GM21526 (cell line): ENCODE data around the gene INPP4B.

Experiments used
- ATAC-seq: cut with Tn5 transposase; IDR thresholded peaks from one replicate; pipeline ENCODE4 v1.9.1; 2021; ENCODE audit warnings: moderate library complexity; ENCODE audit not compliant: unreplicated experiment, low FRiP score

The INPP4B gene

DNA sequence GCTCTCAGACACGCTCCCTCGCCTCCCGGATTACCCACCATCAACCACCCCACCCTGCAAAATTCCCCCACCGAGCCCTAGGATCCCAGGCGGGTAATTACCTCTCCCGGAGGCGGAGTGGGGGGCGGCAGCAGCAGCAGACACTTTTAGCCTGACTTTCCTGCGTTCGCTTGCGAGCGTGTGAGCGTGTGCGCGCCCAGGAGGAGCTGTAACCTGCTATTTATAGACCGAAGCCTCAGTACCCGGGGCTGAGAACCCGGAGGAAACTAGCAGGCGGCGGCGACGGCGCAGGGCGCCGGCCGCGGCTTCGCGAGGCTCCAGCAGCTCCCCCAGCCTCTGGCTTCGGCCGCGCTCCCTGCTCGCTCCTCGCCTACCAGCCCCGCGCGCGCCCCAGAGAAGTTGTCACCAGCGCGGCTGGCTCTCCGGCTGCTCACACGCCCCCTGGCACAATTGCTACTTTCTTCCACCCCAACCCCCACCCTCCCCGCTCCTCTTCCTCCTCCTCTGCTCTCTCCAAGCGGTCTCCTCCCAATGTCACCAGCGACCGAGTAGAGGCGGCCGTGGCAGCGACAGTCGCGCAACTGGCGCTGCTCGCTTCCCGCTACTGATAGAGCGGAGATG lies at the start of gene INPP4B:
Gene INPP4B, minus strand, starts transcription at position 194 of the 621 bp plus-strand sequence.
- no peak for ATAC-seq

DNA sequence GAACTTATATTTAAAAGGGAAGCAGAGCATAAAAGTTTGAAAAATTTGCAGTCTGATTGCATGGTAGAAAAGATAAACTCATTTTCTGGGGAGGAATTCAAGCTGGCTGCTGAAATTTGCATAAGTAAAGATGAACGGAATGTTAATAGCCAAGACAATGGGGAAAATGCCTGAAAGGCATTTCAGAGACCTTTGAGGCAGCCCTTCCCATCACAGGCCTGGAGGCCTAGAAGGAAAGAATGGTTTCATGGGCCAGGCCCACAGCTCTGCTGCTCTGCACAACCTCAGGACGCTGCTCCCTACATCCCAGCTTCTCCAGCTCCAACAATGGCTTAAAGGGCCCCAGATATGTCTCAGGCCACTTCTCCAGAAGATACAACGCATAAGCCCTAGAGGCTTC lies 46.9 kb upstream of the INPP4B start:
- no peak for ATAC-seq

DNA sequence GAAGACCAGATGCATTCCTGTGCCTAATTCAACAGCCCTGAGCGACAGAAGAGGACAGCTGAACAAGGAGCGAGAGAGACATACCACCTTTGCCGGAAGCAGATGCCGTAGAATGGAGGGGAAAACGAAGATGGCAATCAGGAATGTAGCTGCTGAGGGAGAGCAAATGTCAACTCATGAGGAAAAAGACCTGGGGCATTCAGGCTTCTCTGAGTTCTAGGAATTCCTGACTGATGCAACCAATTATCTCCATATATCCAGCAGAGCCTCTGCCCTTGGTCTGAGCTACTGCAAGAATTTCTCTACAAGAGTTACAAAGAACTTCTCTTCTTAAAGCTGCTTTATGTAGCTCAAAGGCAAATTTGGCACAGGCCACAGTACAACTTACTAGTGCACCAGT lies 40.5 kb upstream of the INPP4B start:
- no peak for ATAC-seq

DNA sequence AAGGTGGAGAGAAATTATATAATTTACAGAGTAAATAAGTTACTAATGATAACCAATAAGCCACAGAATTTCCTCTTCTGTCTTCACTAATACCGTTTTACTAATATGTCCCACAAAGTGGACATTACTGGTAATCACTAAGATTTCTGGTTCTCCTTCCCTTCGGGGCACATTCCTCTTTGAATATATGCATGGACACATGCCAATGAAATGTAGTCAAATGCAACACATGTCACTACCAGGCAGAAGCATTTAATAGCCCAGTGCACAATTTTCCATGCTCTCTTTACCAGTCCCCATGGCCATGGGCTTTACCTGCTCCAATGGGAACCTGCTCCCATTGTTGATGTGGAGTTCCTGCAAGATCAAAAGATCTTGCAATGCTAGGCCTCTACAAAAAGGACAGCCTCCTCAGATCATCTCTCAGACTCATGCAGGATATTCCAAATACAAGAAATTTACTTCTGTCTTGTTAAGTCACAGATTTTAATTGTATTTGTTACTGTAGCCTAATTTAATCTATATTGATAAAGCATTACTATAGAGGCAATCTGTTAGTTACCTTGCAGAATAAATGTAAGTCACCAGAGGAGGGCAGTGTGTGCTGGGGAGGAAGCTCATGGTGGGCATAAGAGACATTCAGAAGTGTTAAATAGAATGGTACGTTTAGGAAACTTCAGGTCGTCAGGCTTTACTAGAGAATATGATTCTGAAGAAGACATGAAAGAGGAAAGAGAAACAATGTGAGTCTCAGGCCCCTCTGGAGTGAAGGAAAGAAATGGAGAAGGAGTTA lies 37.1 kb upstream of the INPP4B start:
- no peak for ATAC-seq

DNA sequence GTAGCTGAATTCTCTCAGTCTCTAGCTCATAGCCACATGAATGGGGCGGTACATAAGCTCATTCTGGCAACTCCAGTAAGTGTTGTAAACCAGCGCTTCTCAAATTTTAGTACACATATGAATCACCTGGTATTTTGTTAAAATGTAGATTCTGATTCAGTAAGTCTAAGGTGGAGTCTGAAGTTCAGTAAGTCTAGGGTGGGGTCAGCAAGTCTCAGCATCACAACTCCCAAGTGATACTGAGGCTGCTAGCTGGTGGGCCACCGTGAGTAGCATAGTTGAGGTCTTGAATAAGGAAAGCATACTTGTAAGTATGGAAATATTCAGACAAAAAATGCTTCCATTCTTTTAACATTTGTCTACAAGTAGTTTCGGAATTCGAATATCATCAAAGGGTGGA lies 36.1 kb upstream of the INPP4B start:
- ATAC-seq = no peak

DNA sequence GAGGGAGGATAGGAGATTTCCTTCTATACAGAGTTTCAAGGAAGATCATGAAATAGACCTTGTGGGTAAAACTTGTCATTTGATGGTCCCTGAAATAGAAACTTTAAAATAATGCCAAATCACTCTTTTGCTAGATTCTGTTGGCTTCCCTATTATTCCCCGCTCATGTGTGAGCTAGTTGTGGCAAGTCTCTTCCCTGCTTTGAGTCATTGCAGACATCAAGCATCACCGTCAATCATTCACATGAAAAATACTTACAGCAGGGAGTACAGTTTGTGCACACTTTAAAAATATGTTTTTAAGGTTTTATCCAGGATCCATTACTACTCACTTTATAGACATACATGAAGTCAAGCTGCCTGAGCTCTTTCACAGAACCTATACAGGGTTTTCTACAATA lies 35.2 kb upstream of the INPP4B start:
- ATAC-seq = no peak

DNA sequence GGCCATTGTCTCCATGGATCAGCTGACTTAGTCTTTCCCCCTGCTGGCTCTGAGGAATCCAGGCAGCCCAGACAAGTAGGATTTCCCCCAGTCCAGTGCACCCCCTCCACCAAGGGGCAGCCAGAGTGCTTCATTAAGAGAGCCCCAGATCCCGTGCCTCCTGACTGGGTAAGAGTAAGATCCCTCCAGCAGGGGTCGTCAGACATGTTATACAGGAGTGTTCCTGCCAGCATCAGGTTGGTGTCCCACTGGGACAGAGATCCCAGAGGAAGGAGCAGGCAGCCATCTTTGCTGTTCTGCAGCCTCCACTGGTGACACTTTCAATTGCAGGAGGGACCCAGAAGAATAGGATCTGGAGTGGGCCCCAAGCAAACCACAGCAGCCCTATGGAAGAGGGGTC lies 29.0 kb upstream of the INPP4B start:
- ATAC-seq = no peak

DNA sequence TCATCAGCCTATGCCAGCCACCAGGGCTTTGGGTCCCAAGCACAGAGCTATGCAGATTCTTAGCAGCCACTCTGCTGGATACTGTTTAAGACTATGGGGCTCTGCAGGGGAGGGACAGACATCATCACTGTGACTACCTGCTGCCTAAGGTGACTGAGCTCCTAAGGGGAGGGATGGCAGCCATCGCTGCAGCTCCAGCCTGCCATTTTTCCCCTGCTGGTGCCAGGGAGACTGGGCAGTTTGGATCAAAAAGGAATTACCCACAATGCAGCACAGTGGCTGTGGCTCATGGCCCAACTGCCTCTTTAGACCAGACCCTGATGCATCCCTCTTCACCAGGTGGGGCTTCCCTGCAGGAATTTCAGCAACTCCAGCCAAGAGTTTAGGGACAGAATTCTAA lies 28.6 kb upstream of the INPP4B start:
- ATAC-seq = no peak

DNA sequence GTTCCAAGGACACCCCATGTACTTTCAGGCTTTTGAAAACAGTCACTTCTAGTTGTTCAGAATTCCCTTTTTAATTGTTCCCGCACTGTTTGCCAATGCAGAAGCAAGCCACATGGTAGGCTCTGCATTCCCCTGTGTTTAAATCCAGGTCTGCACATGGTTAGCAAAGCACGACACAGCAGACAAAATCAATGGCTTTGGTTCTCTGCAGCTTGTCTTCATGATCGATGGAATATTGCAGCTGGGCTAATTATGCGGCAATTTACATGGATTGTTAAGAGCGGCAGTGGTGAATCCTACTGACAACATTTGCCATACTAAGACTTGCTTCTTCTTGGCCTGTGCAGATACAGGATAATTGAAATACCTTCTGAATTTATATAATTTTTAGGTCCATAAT lies 20.6 kb upstream of the INPP4B start:
- ATAC-seq = no peak

DNA sequence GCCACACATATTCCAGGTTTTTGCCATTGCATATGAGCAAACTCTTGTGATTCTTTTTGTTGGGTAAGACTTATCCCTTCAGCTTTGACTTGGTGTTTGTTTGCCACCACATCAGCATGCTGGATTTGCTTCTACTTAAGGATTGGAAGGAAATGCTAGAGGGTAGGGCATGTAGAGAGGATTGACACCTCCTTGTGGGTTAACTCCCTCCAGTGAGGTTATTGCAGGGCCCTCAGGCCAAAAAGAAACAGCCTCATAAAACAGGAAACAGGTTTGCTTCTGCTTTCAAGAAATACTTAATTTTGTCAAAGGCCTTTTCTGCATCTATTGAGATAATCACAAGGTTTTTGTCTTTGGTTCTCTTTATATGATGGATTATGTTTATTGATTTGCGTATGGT lies 15.2 kb upstream of the INPP4B start:
- ATAC-seq = no peak

DNA sequence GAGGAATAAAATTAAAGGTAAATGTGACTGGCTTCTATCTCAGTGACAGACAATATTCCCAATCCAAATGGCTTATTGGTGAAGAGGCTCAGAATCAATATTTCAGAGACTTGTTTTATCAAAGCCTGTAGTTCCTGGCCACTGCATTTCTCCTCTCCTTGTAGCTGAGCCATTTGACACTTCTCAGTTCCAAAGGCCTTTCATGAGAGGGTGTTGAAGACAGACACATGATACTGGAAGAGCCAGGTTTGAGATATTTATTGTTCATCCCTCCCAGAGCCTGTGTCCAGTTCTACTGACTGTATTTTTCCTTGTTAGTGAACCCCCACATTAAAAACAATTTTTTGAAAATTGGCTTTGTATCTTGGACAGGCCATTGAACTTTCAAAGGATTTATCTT lies 12.9 kb upstream of the INPP4B start:
- no peak for ATAC-seq

DNA sequence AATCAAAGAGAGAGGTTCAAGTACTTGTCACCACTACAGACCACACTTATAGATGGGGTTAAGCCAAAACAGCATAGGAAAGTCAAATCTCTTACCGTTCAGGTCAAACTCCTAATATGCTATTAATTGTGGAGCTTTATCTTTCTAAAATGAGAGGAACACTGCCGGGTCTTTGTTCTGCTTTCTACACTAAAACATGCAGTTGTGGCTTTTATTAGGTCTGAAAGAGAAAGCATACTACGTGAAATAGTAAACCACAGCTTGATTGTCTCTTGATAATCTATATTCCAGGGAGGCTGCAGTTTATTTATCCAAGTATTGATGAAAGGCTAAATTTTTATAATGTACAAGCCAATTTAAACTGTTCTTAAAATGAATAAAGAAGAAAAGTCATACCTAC lies 12.3 kb upstream of the INPP4B start:
- no peak for ATAC-seq

DNA sequence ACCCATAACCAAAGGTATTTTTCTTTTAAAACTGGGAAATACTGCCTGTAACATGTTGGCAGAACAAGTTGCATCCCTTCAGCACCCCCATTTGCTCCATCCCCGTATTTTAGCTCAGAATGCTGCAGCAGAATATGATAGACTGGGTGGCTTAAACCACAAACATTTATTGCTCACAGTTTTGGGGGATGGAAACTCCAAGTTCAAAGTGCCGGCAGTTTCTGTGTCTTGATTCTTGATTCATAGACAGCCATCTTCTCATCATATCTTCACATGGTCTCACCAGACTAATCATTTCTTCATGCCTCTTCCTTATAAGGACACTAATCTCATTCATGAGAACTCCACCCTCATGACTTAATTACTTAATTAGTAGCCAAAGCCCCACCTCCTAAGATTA lies 10.5 kb upstream of the INPP4B start:
- ATAC-seq = no peak

DNA sequence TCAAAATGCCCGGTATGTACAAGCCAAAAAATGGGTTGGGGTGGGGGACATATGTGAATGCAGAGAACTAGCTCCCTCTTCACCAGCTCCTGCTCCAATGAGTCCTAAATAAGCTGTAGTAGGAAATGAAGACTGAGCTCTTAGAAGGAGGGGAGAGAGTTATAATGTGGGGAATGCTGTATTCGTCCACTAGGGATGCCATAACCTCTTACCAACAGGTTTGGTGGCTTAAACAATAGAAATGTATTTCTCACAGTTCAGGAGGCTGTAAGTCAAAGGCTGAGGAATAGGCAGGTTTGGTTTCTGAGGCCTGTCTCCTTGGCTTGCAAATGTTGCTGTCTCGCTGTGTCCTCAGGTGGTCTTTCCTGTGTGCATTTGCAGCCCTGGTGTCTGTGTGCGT lies 4.4 kb upstream of the INPP4B start:
- no peak for ATAC-seq

DNA sequence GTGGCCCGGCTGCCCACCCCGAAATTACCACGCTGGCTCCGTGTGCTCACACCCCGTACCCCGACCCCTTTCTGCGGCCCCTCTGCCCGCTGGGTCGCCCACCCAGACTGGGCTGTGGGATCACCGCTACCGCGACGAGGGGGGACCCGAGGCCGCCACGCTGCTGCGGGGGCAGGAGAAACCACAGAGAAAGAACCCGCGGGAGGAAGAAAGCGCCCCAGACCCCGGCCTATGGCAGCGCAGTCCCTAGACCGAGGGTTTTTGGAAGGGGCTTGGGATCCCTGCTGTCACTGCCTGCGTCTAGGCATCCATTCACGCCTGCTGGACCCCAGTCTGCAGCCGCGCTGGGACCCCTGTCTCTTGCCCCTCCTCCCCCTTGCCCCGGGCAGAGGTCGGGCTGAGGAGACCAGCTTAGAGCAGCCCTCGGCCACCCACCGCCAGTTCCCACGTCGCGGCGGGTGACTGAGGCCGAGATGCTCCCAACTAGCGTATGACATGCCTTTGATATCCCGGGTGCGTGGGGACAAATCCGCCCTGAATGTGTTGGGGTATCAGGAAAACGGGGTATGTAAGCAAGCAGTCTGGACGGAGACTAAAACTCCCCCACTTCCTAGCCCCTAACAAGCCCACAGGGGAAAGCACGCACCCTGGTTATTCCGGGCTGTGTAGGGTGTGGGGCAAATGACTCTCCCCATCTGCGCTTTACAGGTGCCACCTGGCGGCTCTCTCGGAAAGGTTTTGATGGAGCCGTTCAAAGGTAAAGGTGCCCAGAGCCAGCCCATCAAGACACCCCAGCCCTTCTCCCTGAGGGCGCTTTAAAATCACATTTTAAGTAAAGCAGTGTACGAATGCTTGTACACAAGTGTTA lies 862 bp upstream of the INPP4B start:
- ATAC-seq = peak; percentile 61

DNA sequence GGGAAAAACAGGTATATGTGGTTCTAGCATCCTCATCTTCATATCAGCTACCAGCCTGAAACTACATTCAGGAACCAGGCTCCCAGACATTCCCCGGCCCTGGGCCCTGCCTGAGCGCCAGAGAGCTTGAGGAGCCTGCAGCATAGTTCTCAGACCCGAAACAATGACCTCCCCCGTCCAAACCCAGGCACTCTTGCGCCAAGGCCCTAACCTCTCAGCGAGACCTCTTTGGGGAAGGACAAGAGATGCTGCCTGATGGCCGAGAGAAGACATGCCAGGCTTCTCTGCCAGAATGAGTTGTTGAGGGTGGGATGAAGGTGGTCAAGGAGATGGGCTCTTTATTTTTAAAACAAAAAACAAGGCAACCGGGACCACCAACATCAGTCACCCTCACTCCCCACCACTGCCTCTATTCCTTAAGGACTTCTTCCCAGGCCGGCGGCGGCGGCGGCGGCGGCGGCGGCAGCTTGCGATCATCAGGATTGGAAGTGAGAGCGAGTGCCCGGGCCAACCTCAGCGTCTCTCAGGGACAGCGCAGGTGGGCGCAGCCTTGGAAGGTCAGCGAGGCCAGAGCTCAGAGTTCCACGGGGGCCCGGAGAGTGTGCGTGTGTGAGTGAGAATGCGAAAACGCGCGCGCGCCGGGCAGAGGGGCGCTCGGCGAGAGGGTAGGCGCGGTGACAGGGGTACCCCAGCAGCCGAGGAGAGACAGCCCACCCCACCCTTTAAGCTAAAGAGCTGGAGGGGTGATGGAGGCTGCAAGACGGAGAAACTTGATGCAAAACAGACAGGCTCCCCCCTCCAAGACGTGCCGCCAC lies 601 bp downstream of the INPP4B start:
- ATAC-seq = no peak

DNA sequence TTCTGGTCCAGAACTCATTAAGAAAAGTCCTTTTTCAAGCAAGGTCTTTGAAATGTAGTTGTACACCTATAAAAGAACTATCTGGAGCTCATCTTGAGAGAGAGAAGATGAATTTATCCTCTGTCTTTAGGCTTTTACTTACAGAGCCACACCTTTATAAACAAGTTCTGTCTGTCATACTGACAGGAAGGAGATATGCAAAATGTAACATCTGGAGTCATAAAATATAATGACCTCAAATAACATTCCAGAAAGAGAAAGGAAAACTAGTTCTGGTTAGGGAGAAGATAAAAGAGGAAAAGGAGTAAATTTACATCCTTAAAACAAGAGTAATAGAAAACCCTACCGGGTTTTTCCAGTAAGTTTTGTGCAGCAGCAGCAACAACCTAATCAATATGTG lies 1.3 kb downstream of the INPP4B start:
- ATAC-seq = no peak

DNA sequence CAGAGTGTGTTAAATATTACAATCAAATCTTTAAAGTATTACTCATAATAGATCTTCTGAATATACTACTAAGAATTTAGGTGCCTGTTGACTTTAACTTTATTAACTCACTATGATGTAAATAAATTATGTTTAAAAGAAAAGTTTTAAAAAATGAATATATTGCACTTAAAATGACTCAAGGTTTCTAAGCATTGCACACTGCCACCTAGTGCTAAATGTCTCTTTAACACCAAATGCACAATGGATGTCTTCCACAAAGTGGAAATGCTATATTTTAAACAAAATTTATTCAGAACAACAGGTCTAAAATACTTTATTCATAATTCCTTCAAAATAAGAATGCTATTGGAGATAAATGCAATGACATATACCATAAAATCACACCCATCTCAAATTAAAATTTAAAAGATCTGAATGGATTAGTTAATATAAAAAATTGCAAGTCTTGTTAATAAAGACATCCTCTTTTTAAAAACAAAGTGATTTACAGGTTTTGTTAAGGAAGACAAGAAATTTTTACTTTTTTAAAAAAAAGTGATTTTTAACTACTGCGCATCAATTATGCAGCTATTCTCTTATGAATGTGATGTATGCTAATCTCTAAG lies 5.5 kb downstream of the INPP4B start:
- ATAC-seq = no peak

DNA sequence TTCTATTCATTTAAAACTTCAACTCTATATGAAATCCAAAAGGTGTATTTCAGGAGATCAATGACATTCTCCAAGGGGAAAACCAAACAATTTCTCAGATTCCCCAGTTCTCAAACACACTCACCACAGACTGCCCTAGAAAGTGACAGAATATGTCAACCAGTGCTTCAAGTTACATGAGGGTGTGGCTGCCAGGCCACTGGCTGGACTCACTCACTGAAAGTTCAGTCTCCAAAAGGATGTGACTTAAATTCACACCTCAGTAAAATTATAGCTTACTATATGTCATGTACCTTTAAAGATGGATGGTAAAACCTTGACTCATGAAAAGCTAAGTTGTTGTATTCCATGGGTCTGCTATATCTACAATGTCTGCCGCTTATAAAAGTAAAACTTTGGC lies 7.3 kb downstream of the INPP4B start:
- no peak for ATAC-seq

DNA sequence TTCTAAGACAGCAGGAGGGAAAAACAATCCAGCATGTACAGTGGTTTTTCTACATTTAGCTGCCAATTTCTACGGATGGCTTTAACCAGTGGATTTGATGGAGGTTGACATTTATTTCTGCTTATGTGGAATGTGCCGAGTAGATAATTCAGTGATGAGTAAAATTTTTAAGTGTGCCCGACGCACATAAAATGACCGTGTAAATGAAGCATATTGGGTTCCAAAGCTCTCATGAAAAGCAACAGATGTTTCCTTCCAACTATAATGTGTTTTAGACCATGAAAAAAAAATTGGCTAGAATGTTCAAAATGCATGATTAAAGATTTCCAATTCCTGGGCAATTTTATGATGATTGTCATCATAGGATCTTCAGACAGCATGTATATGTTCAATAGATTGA lies 14.1 kb downstream of the INPP4B start:
- no peak for ATAC-seq
